Measurements from ENCODE around the gene IL1RAPL2.
"Not testable (repeated sequence)": the region's sequence is repeated elsewhere in the genome, so short reads cannot be mapped to it uniquely, and the experiment has no call there.

IL1RAPL2 gene

GRCh38 chrX:105191878-105192277 is 625.9 kb downstream of the IL1RAPL2 start:
- DNase-seq: no peak

- DNase-seq: no peak
Observed at GRCh38 chrX:105209406-105209805, 643.4 kb downstream of the IL1RAPL2 start.

GRCh38 chrX:105210258-105210657 is 644.3 kb downstream of the IL1RAPL2 start:
- DNase-seq: no peak

- no peak for DNase-seq
Observed at GRCh38 chrX:105211066-105211575, 645.1 kb downstream of the IL1RAPL2 start.

- no peak for DNase-seq
Observed at GRCh38 chrX:105219454-105220401, 653.7 kb downstream of the IL1RAPL2 start.

- DNase-seq: no peak
Observed at GRCh38 chrX:105220636-105221035, 654.6 kb downstream of the IL1RAPL2 start, which contains the start of gene TEX13A. TSS of gene TEX13A (minus strand) at chrX:105220694. CDS start at chrX:105220397, 297 bp downstream.

- no peak for DNase-seq
Observed at GRCh38 chrX:105221374-105221773, 655.4 kb downstream of the IL1RAPL2 start.

- DNase-seq: no peak
Observed at GRCh38 chrX:105226499-105226898, 660.5 kb downstream of the IL1RAPL2 start.

GRCh38 chrX:105228602-105229001 is 662.6 kb downstream of the IL1RAPL2 start:
- DNase-seq: no peak

- DNase-seq: no peak
Observed at GRCh38 chrX:105229146-105229545, 663.1 kb downstream of the IL1RAPL2 start.

- not testable (repeated sequence) for DNase-seq
Observed at GRCh38 chrX:105237407-105237806, 671.4 kb downstream of the IL1RAPL2 start.

- no peak for DNase-seq
Observed at GRCh38 chrX:105241056-105241455, 675.1 kb downstream of the IL1RAPL2 start.

- DNase-seq: no peak
Observed at GRCh38 chrX:105260291-105261043, 694.5 kb downstream of the IL1RAPL2 start.

- DNase-seq: no peak
Observed at GRCh38 chrX:105263171-105263570, 697.2 kb downstream of the IL1RAPL2 start.

GRCh38 chrX:105263801-105264200 is 697.8 kb downstream of the IL1RAPL2 start:
- DNase-seq: no peak

GRCh38 chrX:105265093-105265492 is 699.1 kb downstream of the IL1RAPL2 start:
- no peak for DNase-seq

GRCh38 chrX:105266456-105266855 is 700.5 kb downstream of the IL1RAPL2 start:
- no peak for DNase-seq

- DNase-seq: no peak
Observed at GRCh38 chrX:105267167-105267566, 701.2 kb downstream of the IL1RAPL2 start.

GRCh38 chrX:105269386-105269785 is 703.4 kb downstream of the IL1RAPL2 start:
- DNase-seq: no peak

GRCh38 chrX:105273326-105273725 is 707.3 kb downstream of the IL1RAPL2 start:
- DNase-seq: no peak

GRCh38 chrX:105274091-105274490 is 708.1 kb downstream of the IL1RAPL2 start:
- DNase-seq: no peak

GRCh38 chrX:105277132-105277531 is 711.1 kb downstream of the IL1RAPL2 start:
- no peak for DNase-seq

- DNase-seq: no peak
Observed at GRCh38 chrX:105282077-105282476, 716.1 kb downstream of the IL1RAPL2 start.

- no peak for DNase-seq
Observed at GRCh38 chrX:105297041-105297440, 731.0 kb downstream of the IL1RAPL2 start.
